Liver (tissue), 9 donors: ENCODE results near the gene DPP6. TPM values are rescaled to one million over a fixed set of nuclear protein-coding genes. Genes with fewer than 3 reads are reported as not detected.

Experiments
- DNase-seq: peaks from one replicate; pipeline ENCODE4 v3.0.0-alpha.2; 2017; ENCODE audit warnings: low spot score
- H3K27ac ChIP-seq, 2 donors: one replicate each; pipeline ENCODE4 v1.7.0; 2013; ENCODE audit warnings: inconsistent platforms in 2 of 2, low read length in 2 of 2, control low read depth in 1 of 2, low read depth in 1 of 2, mild to moderate bottlenecking in 1 of 2
- H3K27me3 ChIP-seq, 4 donors: one replicate each; pipeline versions ENCODE4 v1.6.1 to v1.7.0; 2013; ENCODE audit warnings: low read length in 3 of 4, inconsistent platforms in 1 of 4, mild to moderate bottlenecking in 1 of 4, moderate library complexity in 1 of 4; ENCODE audit not compliant: control insufficient read depth in 4 of 4, insufficient read depth in 4 of 4
- H3K36me3 ChIP-seq, 4 donors: one replicate each; pipeline versions ENCODE4 v1.6.1 to v1.7.0; 2013; ENCODE audit warnings: low read length in 3 of 4, mild to moderate bottlenecking in 3 of 4, low read depth in 1 of 4, moderate library complexity in 1 of 4; ENCODE audit not compliant: control insufficient read depth in 4 of 4, insufficient read depth in 3 of 4
- H3K4me1 ChIP-seq, 4 donors: one replicate each; pipeline versions ENCODE4 v1.6.1 to v1.7.0; 2013; ENCODE audit warnings: low read length in 3 of 4, mild to moderate bottlenecking in 3 of 4, moderate library complexity in 1 of 4; ENCODE audit not compliant: control insufficient read depth in 4 of 4, insufficient read depth in 4 of 4
- H3K4me3 ChIP-seq, 3 donors: one replicate each; pipeline versions ENCODE4 v1.6.1 to v1.7.0; 2013; ENCODE audit warnings: low read length in 3 of 3, control low read depth in 1 of 3, low read depth in 1 of 3, mild to moderate bottlenecking in 1 of 3
- H3K9ac ChIP-seq, 2 donors: one replicate each; pipeline ENCODE4 v1.7.0; 2013; ENCODE audit warnings: low read length in 2 of 2, mild to moderate bottlenecking in 2 of 2, moderate library complexity in 2 of 2, control low read depth in 1 of 2, low read depth in 1 of 2
- H3K9me3 ChIP-seq, 4 donors: one replicate each; pipeline versions ENCODE4 v1.6.1 to v1.7.0; 2013; ENCODE audit warnings: low read length in 3 of 4; ENCODE audit not compliant: control insufficient read depth in 4 of 4
- ATF3 ChIP-seq: IDR thresholded peaks from 2 replicates; pipeline ENCODE4 v1.6.1; 2016; ENCODE audit warnings: antibody characterized with exemption
- CTCF ChIP-seq: fragments of 150-350 bp; IDR thresholded peaks from 2 replicates; pipeline ENCODE4 v1.5.1; 2017; ENCODE audit warnings: improper control_type of control experiment, low read depth, low read length; ENCODE audit not compliant: missing input control
- EGR1 ChIP-seq, 2 donors: IDR thresholded peaks; 2 replicates each; pipeline ENCODE4 v1.6.1; 2016 to 2018; ENCODE audit warnings: antibody characterized with exemption in 2 of 2, low read depth in 2 of 2
- FOXA1 ChIP-seq: IDR thresholded peaks from 2 replicates; pipeline ENCODE4 v1.6.1; 2016; ENCODE audit warnings: antibody characterized with exemption
- FOXA2 ChIP-seq: IDR thresholded peaks from 2 replicates; pipeline ENCODE4 v1.6.1; 2016; ENCODE audit warnings: antibody characterized with exemption
- GABPA ChIP-seq, 2 donors: IDR thresholded peaks in 1 of 2; conservative IDR thresholded peaks in 1 of 2; 2 replicates each; pipeline ENCODE4 v1.6.1; 2016; ENCODE audit warnings: antibody characterized with exemption in 2 of 2, mild to moderate bottlenecking in 1 of 2, moderate library complexity in 1 of 2
- HNF4A ChIP-seq, 2 donors: conservative IDR thresholded peaks; 2 replicates each; pipeline ENCODE4 v1.6.1; 2016; ENCODE audit warnings: antibody characterized with exemption in 2 of 2, mild to moderate bottlenecking in 2 of 2
- HNF4G ChIP-seq: IDR thresholded peaks from 2 replicates; pipeline ENCODE4 v1.6.1; 2016; ENCODE audit warnings: antibody characterized with exemption
- JUND ChIP-seq, 2 donors: IDR thresholded peaks; 2 replicates each; pipeline ENCODE4 v1.6.1; 2016; ENCODE audit warnings: antibody characterized with exemption in 2 of 2
- NR2F2 ChIP-seq: IDR thresholded peaks from 2 replicates; pipeline ENCODE4 v1.6.1; 2016; ENCODE audit warnings: antibody characterized with exemption
- RAD21 ChIP-seq, 2 donors: IDR thresholded peaks; 2 replicates each; pipeline ENCODE4 v1.6.1; 2016; ENCODE audit warnings: antibody characterized with exemption in 2 of 2, mild to moderate bottlenecking in 2 of 2
- RXRA ChIP-seq, 2 donors: IDR thresholded peaks; 2 replicates each; pipeline ENCODE4 v1.6.1; 2017 to 2018; ENCODE audit warnings: antibody characterized with exemption in 2 of 2, mild to moderate bottlenecking in 1 of 2
- SP1 ChIP-seq: IDR thresholded peaks from 2 replicates; pipeline ENCODE4 v1.6.1; 2018; ENCODE audit warnings: antibody characterized with exemption, mild to moderate bottlenecking
- TAF1 ChIP-seq: conservative IDR thresholded peaks from 2 replicates; pipeline ENCODE4 v1.6.1; 2016; ENCODE audit warnings: antibody characterized with exemption, mild to moderate bottlenecking
- ZBTB33 ChIP-seq: IDR thresholded peaks from 2 replicates; pipeline ENCODE4 v1.6.1; 2016; ENCODE audit warnings: antibody characterized with exemption
- WGBS: extraction: QIAGEN DNeasy Blood & Tissue Kit; methylation state at CpG from one replicate; pipeline ENCODE4 v1.1.7; 2013; 5-methylcytosine and 5-hydroxymethylcytosine counted together
- polyA plus RNA-seq, 2 donors: library from polyadenylated mRNA; stranded (reverse) in 1 of 2; unstranded in 1 of 2; fragments of 200-250 nt in 1 of 2; fragments of >200 nt in 1 of 2; fragmentation: Nextera tagmentation in 1 of 2; extraction: Ambion mirVana in 1 of 2; gene quantifications; one replicate each; pipeline versions ENCODE4 v1.2.1 to v1.2.3, GENCODE V29; 2013 to 2015
- total RNA-seq, 2 donors: library from RNA; depleted of rRNA; stranded (reverse); fragments of >200 nt; gene quantifications; one replicate each; pipeline ENCODE4 v1.2.3, GENCODE V29; 2014
- donor health status: healthy.
- donor health status: healthy.
- donor health status: healthy.
- donor health status: healthy.
- donor health status: healthy.

Gene DPP6
- total and polyA plus RNA-seq, 4 donors = 0.01 TPM; not detected in 3

GRCh38 chr7:154792436-154793055 lies 740.3 kb downstream of the DPP6 start:
- Histone ChIP-seq H3K9ac (no peak overlapping the region), H3K9me3 (peaks cover 0 to 3% (median 1%) of the 10 kb centered on the region in 4 donors), H3K36me3 (no peaks in the 10 kb centered on the region), H3K27ac (no peak overlapping the region), H3K27me3 (peaks cover 0 to 4% (median 1%) of the 10 kb centered on the region in 4 donors), H3K4me3 (no peak overlapping the region), H3K4me1 (peaks cover 0 to 3% (median 1%) of the 10 kb centered on the region in 4 donors)
- no peak for DNase-seq
- 83% methylated on average over 7 of the region's 7 CpGs for WGBS
- TF ChIP-seq ATF3 = no peak
- TF ChIP-seq EGR1 (IDR thresholded peaks at IDR 0.05; ENCODE audit: low read depth in 2 of 2) = no peak
- TF ChIP-seq CTCF = no peak

GRCh38 chr7:154794147-154794780 lies 742.1 kb downstream of the DPP6 start:
- H3K36me3 ChIP-seq = no peaks in the 10 kb centered on the region
- H3K9me3 ChIP-seq = peaks cover 0 to 6% (median 0%) of the 10 kb centered on the region in 4 donors
- H3K4me1 ChIP-seq = peaks cover 0 to 3% (median 1%) of the 10 kb centered on the region in 4 donors
- H3K27ac ChIP-seq = no peak overlapping the region
- H3K27me3 ChIP-seq = peaks cover 0 to 12% (median 1%) of the 10 kb centered on the region in 4 donors
- H3K4me3 ChIP-seq = no peak overlapping the region
- DNase-seq = no peak
- H3K9ac ChIP-seq = no peak overlapping the region
- no peak for TF ChIP-seq FOXA2
- TF ChIP-seq RXRA (IDR thresholded peaks at IDR 0.05) = no peak
- TF ChIP-seq HNF4G = no peak
- no peak for TF ChIP-seq TAF1
- peak in 1 of 2 donors; percentile 45 for TF ChIP-seq RAD21 (IDR thresholded peaks at IDR 0.05)
- no peak for TF ChIP-seq ATF3
- TF ChIP-seq ZBTB33 = no peak
- TF ChIP-seq EGR1 (IDR thresholded peaks at IDR 0.05; ENCODE audit: low read depth in 2 of 2) = no peak
- TF ChIP-seq CTCF = peak; percentile 39
- TF ChIP-seq NR2F2 = no peak
- no peak for TF ChIP-seq SP1
- no peak for TF ChIP-seq JUND (IDR thresholded peaks at IDR 0.05)
- no peak for TF ChIP-seq GABPA (IDR thresholded peaks at IDR 0.05 in 1 of 2, conservative IDR thresholded peaks at IDR 0.05 in 1 of 2)
- TF ChIP-seq HNF4A (conservative IDR thresholded peaks at IDR 0.05) = no peak
- TF ChIP-seq FOXA1 = no peak
- WGBS = 13% methylated on average over 50 of the region's 50 CpGs
